ENCODE results near the gene MAP3K13.
A peak's percentile ranks its signal among the peaks of the same experiment; 100 is the strongest.
"Not testable (repeated sequence)": the region's sequence is repeated elsewhere in the genome, so short reads cannot be mapped to it uniquely, and the experiment has no call there.

The MAP3K13 gene

GRCh38 chr3:185353225-185353624 lies 9.7 kb upstream of the MAP3K13 start:
- TF ChIP-seq FOXP2 (optimal IDR thresholded peaks at IDR 0.05; ENCODE audit: control extremely low read depth, extremely low read length, insufficient read depth) (no peak), EZH2 (IDR thresholded peaks at IDR 0.05) (no peak), POLR2AphosphoS5 (IDR thresholded peaks at IDR 0.05; ENCODE audit: borderline replicate concordance, low read depth, low read length) (no peak)
- Histone ChIP-seq H3K27ac (no peak overlapping the region), H3K9me3 (ENCODE audit: low read depth, low read length) (no peaks in the 10 kb centered on the region), H3K9ac (ENCODE audit: insufficient read length) (no peak overlapping the region), H3K36me3 (ENCODE audit: insufficient read depth, low read length) (no peaks in the 10 kb centered on the region), H3K4me3 (no peak overlapping the region)
- DNase-seq (ENCODE audit: low read depth, low spot score), result no peak

- Histone ChIP-seq H3K4me3 (no peak overlapping the region), H3K9me3 (ENCODE audit: low read depth, low read length) (no peaks in the 10 kb centered on the region), H3K9ac (ENCODE audit: insufficient read length) (no peak overlapping the region), H3K36me3 (ENCODE audit: insufficient read depth, low read length) (no peaks in the 10 kb centered on the region), H3K27ac (no peak overlapping the region)
- DNase-seq (ENCODE audit: low read depth, low spot score), result peak; percentile 66
- TF ChIP-seq EZH2 (IDR thresholded peaks at IDR 0.05), result no peak
- no peak for TF ChIP-seq POLR2AphosphoS5 (IDR thresholded peaks at IDR 0.05; ENCODE audit: borderline replicate concordance, low read depth, low read length)
- no peak for TF ChIP-seq FOXP2 (optimal IDR thresholded peaks at IDR 0.05; ENCODE audit: control extremely low read depth, extremely low read length, insufficient read depth)
These were observed 8.9 kb upstream of the MAP3K13 start for GRCh38 chr3:185353823-185354614.

- H3K9me3 ChIP-seq (ENCODE audit: low read depth, low read length), result no peaks in the 10 kb centered on the region
- H3K4me3 ChIP-seq, result no peak overlapping the region
- no peak for TF ChIP-seq EZH2 (IDR thresholded peaks at IDR 0.05)
- no peak for TF ChIP-seq FOXP2 (optimal IDR thresholded peaks at IDR 0.05; ENCODE audit: control extremely low read depth, extremely low read length, insufficient read depth)
- TF ChIP-seq POLR2AphosphoS5 (IDR thresholded peaks at IDR 0.05; ENCODE audit: borderline replicate concordance, low read depth, low read length), result no peak
- no peaks in the 10 kb centered on the region for H3K36me3 ChIP-seq (ENCODE audit: insufficient read depth, low read length)
- H3K9ac ChIP-seq (ENCODE audit: insufficient read length), result no peak overlapping the region
- no peak for DNase-seq (ENCODE audit: low read depth, low spot score)
- no peak overlapping the region for H3K27ac ChIP-seq
These were observed 6.4 kb upstream of the MAP3K13 start for GRCh38 chr3:185356499-185356898.

- Histone ChIP-seq H3K9me3 (ENCODE audit: low read depth, low read length) (no peaks in the 10 kb centered on the region), H3K27ac (no peak overlapping the region), H3K4me3 (no peak overlapping the region), H3K9ac (ENCODE audit: insufficient read length) (peak overlapping the region; percentile 27), H3K36me3 (ENCODE audit: insufficient read depth, low read length) (no peaks in the 10 kb centered on the region)
- no peak for DNase-seq (ENCODE audit: low read depth, low spot score)
- no peak for TF ChIP-seq FOXP2 (optimal IDR thresholded peaks at IDR 0.05; ENCODE audit: control extremely low read depth, extremely low read length, insufficient read depth)
- TF ChIP-seq POLR2AphosphoS5 (IDR thresholded peaks at IDR 0.05; ENCODE audit: borderline replicate concordance, low read depth, low read length), result no peak
- no peak for TF ChIP-seq EZH2 (IDR thresholded peaks at IDR 0.05)
These were observed 1.0 kb upstream of the MAP3K13 start for GRCh38 chr3:185361920-185362319.

GRCh38 chr3:185363662-185364203 lies 797 bp downstream of the MAP3K13 start:
- Histone ChIP-seq H3K36me3 (ENCODE audit: insufficient read depth, low read length) (no peaks in the 10 kb centered on the region), H3K9ac (ENCODE audit: insufficient read length) (peak overlapping the region; percentile 72), H3K9me3 (ENCODE audit: low read depth, low read length) (no peaks in the 10 kb centered on the region), H3K4me3 (peak overlapping the region; percentile 83), H3K27ac (peak overlapping the region; percentile 59; the same call in 1 of the 2 replicates)
- TF ChIP-seq FOXP2 (optimal IDR thresholded peaks at IDR 0.05; ENCODE audit: control extremely low read depth, extremely low read length, insufficient read depth) (no peak), EZH2 (IDR thresholded peaks at IDR 0.05) (no peak), POLR2AphosphoS5 (IDR thresholded peaks at IDR 0.05; ENCODE audit: borderline replicate concordance, low read depth, low read length) (no peak)
- no peak for DNase-seq (ENCODE audit: low read depth, low spot score)

GRCh38 chr3:185365291-185366073 lies 2.5 kb downstream of the MAP3K13 start:
- no peak for TF ChIP-seq POLR2AphosphoS5 (IDR thresholded peaks at IDR 0.05; ENCODE audit: borderline replicate concordance, low read depth, low read length)
- TF ChIP-seq EZH2 (IDR thresholded peaks at IDR 0.05), result no peak
- no peak for TF ChIP-seq FOXP2 (optimal IDR thresholded peaks at IDR 0.05; ENCODE audit: control extremely low read depth, extremely low read length, insufficient read depth)
- Histone ChIP-seq H3K36me3 (ENCODE audit: insufficient read depth, low read length) (no peaks in the 10 kb centered on the region), H3K27ac (no peak overlapping the region)

GRCh38 chr3:185366074-185366335 lies 3.1 kb downstream of the MAP3K13 start:
- no peak overlapping the region for H3K4me3 ChIP-seq
- TF ChIP-seq EZH2 (IDR thresholded peaks at IDR 0.05), result no peak
- no peak for TF ChIP-seq POLR2AphosphoS5 (IDR thresholded peaks at IDR 0.05; ENCODE audit: borderline replicate concordance, low read depth, low read length)
- no peak for TF ChIP-seq FOXP2 (optimal IDR thresholded peaks at IDR 0.05; ENCODE audit: control extremely low read depth, extremely low read length, insufficient read depth)
- no peaks in the 10 kb centered on the region for H3K36me3 ChIP-seq (ENCODE audit: insufficient read depth, low read length)
- no peaks in the 10 kb centered on the region for H3K9me3 ChIP-seq (ENCODE audit: low read depth, low read length)
- H3K9ac ChIP-seq (ENCODE audit: insufficient read length), result no peak overlapping the region
- no peak overlapping the region for H3K27ac ChIP-seq
- no peak for DNase-seq (ENCODE audit: low read depth, low spot score)

More at GRCh38 chr3:185365291-185366073, 2.5 kb downstream of the MAP3K13 start:
- no peak overlapping the region for H3K4me3 ChIP-seq
- H3K9me3 ChIP-seq (ENCODE audit: low read depth, low read length), result no peaks in the 10 kb centered on the region
- no peak overlapping the region for H3K9ac ChIP-seq (ENCODE audit: insufficient read length)
- DNase-seq (ENCODE audit: low read depth, low spot score), result no peak

- H3K36me3 ChIP-seq (ENCODE audit: insufficient read depth, low read length), result no peaks in the 10 kb centered on the region
- no peak for TF ChIP-seq EZH2 (IDR thresholded peaks at IDR 0.05)
- no peak overlapping the region for H3K4me3 ChIP-seq
- H3K9me3 ChIP-seq (ENCODE audit: low read depth, low read length), result no peaks in the 10 kb centered on the region
- no peak for DNase-seq (ENCODE audit: low read depth, low spot score)
- no peak overlapping the region for H3K27ac ChIP-seq
- no peak overlapping the region for H3K9ac ChIP-seq (ENCODE audit: insufficient read length)
These were observed 4.0 kb downstream of the MAP3K13 start for GRCh38 chr3:185366913-185367312.

- H3K9me3 ChIP-seq (ENCODE audit: low read depth, low read length); H3K36me3 ChIP-seq (ENCODE audit: insufficient read depth, low read length); H3K27ac ChIP-seq; DNase-seq (ENCODE audit: low read depth, low spot score); H3K9ac ChIP-seq (ENCODE audit: insufficient read length); H3K4me3 ChIP-seq: not testable (repeated sequence)
These were observed 7.4 kb downstream of the MAP3K13 start for GRCh38 chr3:185370349-185370748.
